ENCODE data around the gene GPR37L1.
"Not testable (repeated sequence)": the region's sequence is repeated elsewhere in the genome, so short reads cannot be mapped to it uniquely, and the experiment has no call there.

GPR37L1 gene

DNA sequence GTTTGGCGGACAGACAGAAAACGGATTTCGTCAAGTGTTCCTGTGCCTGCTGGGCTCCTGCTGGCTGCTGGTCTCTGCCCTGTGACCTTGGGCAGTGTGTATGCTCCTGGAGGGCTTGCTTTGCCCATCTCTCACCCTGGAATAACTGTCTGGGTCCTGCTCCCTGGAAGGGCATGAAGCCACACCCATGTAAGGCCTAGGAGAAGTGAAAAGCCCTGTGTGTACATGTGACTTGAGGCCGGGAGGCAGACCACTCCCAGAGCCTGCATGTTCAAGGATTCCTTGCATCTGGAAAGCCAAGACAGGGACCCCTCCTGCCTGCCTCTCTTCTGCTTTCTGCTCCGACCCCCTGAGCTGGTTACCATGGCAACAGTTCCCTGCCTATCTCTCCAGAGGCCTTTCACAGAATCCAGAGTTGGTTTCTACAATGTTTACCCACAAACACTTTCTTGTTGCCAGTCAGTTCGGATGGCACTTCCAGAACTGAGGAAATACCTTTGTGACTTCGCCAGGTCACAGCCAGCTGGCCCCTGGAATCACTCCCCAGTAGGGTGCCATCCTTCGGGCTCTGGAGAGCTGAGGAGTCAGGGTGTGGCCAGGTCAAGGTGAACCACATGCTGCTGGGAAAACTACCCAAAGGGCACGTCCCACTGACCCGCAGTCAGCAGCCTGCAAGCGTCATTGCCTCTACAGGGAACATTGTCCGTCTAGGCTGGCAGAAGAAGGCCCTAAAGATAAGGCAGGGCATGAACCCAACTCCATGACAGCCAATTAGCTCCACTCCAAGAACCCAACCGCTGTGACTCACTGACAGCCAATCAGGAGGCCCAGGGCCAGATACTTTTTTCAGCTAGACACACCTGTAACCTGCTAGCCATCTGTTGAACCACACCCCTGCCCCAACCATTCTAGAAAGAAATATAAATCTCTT, 14.7 kb upstream of the GPR37L1 start:
- DNase-seq, result no peak

DNA sequence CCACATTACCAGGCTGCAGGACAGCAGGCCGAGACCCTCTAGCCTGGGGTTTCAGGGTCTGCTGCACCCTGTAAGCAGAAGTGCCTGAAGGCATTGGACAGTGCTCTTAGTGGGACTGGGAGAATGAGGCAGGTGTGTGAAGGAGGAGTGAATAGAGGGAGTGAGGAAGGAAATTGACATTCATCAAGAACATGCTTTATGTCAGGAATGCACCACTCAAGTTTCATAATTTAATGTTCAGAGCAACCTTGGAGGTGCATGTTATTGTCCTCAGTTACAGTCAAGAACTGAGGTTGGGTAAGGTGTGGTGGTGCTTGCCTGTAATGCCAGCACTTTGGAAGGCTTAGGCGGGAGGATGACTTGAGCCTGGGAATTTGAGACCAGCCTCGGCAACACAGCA, 11.7 kb upstream of the GPR37L1 start:
- DNase-seq, result no peak

DNA sequence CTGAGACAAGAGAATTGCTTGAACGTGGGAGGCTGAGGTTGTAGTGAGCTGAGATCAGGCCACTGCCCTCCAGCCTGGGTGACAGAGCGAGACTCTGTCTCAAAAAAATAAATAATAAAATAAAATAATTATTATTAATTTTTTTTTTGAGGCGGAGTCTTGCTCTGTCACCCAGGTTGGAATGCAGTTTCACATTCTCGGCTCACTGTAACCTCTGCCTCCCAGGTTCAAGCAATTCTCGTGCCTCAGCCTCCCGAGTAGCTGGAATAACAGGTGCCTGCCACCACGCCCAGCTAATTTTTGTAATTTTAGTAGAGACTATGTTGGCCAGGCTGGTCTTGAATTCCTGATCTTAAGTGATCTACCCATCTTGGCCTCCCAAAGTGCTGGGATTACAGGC, 11.1 kb upstream of the GPR37L1 start:
- not testable (repeated sequence) for DNase-seq

DNA sequence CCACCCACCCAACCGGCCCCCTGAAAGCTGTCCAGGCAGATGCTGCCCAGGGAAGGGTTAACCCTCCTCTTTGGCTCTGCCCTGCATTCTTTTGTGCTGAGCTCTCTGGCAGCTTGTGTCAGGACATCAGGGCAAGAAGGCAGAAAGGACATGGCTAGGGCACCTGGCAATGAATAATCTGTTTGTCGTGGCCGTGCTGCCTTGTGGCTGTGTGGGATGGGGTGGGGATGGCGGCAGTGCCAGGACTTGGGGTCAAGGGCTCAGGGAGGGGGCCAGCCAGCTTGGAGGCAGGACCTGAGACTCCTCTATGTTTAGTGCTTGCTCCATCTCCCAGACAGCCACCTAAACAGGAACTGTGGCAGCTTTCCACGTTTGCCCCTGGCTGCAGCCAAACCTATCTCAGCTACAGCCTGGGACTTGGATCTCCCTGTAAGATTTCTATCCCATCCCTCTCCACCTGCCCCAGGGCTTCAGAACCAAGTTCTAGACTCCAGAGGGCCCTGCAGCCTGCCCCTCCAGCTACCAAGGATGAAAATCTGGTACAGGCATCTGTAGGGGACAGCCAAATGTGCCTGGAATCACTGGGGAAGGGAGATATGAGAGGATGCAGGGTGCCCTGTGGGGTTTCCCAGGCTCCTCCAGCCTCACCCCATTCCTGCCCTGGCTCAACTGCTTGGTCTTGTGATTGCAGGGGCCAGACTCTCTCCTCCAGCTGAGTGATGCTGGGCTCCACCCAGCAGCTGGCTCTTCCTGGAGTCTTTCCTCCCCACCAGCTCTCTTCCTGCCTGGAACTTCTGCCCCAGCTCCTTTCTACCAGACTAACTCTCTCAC, 9.6 kb upstream of the GPR37L1 start:
- DNase-seq, result no peak

DNA sequence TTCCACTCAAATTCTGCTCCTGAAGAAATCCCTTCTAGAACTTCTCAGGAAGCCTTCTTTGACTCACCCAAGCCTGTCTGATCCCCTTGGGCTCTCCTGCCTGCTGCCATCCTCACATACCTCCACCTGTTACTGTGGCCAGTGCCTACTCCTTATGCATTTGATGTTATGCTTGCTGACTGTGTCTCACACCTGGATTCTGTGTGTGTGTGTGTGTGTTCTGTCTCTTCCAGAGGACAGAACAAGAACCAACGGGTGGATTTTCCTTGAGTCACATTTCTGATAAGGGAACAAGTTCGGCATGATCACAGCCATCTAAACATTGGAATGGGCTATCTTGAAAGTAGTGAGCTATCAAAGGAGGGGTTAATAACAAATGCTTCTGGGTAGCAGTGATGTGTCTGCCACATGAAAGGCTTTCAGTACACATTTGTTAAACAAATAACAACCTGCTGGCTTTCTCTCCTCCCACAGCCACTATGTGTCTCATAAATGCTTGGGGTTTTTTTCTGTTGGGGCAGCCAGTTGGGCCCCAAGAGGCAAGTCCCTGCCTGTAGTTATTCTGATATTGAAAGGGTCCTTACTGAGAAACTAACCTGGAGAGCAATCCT, 8.9 kb upstream of the GPR37L1 start:
- DNase-seq, result no peak

DNA sequence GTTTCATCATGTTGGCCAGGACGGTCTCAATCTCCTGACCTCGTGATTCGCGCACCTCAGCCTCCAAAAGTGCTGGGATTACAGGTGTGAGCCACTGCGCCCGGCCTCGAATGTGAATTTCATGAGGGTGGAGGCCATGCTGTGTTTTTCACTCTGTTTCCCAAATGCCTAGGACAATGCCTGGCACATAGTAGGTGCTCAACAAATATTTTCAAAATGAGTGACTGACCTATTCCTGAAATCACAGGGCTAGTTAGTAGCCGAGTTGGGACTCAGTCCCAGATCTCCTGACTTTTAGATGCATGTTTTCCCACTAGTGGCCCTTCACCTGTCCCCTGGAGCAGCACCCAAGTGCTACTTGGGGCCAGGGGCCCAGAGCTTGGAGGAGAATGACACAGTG, 6.4 kb upstream of the GPR37L1 start:
- no peak for DNase-seq

DNA sequence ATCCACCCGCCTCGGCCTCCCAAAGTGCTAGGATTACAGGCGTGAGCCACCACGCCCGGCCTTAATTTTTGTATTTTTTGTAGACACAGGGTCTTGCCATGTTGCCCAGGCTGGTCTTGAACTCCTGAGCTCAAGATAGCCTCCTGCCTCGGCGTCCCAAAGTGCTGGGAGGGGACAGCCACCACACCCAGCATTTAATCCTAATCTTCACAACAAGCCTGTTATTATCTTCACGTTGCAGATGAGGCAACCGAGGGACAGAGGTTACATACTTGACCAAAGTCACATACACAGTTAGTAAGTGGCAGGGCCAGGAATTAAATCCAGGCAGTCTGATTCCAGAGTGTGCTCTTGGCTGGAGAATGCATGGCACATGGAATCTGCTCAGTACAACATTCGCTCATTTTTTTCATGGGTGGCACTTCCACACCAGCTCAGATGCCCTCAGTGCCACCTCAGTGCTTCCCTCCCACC, 4.8 kb upstream of the GPR37L1 start:
- no peak for DNase-seq

DNA sequence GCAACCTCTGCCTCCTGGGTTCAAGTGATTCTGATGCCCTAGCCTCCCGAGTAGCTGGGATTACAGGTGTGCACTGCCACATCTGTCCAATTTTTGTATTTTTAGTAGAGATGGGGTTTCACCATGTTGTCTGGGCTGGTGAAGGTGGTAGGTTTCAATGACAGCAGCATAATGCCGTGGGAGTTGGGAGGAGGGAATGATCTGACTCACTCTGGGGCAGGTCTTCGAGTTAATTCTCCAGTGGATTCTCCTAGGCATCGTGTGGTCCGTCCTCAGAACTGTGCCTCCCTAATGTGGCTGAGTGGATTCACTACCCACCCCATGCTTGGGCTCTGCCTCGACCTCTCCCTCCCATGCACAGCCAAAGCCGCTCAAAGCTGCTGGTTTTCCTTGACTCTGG, 1.7 kb upstream of the GPR37L1 start:
- no peak for DNase-seq

DNA sequence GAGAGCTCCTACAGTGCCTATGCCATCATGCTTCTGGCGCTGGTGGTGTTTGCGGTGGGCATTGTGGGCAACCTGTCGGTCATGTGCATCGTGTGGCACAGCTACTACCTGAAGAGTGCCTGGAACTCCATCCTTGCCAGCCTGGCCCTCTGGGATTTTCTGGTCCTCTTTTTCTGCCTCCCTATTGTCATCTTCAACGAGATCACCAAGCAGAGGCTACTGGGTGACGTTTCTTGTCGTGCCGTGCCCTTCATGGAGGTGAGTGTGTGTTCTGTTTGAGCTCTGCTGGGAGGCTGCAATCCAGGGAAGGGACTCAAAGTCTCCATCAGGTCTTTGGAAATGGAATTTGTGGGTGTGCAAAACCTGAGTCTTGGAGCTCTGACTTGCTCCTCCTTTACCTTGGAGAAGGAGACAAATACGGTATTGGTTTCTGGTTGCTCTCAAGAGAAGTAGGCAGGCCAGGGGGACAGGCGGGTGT, 658 bp downstream of the GPR37L1 start:
- no peak for DNase-seq

DNA sequence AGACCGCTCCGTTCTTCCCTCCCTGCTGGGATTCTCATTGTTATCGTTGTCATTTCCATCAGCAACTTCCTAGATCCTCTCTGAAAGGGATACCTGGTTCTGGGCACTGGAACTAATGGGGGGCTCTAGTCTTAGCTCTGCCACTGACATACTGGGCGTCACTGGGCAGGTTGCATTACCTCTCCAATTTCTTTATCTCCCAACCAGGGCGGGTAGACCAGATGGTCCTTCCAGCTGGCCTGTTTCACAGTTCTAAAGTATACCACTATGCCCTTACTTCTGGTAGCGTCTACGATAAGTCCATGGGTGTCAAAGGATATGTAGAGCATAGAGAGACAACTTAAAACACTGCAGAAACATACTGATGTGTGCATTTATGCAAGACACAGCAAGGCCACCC, 1.4 kb downstream of the GPR37L1 start:
- DNase-seq, result no peak

DNA sequence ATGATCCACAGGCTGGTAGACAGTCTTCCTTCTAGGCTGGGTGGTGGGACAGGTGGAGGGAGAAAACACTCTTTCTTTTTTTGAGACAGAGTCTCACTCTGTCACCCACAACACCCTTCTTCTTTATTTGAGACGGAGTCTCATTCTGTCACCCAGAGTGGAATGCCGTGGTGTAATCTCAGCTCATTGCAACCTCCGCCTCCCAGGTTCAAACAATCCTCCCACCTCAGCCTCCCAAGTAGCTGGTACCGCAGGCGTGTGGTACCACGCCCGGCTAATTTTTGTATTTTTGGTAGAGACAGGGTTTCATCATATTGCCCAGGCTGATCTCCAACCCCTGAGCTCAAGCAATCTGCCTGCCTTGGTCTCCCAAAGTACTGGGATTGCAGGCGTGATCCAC, 2.9 kb downstream of the GPR37L1 start:
- no peak for DNase-seq

DNA sequence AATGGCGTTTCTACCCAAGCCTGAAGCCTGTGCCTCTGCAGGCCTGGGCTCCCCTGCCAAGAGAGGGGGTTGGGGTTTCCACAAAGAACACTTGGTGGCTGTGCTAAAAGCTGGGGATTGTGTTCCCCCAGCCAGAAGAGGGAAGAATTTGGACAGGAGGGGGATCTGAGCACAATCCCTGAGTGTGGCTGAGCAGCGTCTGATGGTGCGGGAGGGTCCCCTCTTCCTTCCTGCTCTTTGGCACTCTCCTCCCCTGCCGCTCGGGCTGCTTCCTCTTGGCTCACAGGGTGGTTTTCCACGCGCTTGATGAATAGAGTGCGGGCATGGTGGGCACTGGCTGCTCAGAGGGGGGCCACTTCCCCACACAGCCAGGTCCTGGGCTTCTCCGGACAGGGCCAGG, 3.7 kb downstream of the GPR37L1 start:
- no peak for DNase-seq

DNA sequence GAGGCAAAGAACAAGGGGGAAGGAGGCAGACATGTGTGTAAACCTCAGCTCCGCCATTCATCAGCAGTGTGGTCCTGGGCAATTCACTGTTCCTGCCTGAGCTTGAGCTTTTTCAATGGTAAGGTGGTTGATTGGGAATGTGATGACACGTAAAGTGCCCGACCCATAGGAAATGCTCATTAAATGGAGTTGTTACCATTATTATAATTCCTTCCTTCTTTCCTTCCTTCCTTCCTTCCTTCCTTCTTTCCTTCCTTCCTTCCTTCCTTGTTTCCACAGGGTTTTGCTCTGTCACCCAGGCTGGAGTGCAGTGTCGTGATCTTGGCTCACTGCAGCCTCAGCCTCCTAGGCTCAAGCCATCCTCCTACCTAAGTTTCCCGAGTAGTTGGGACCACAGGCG, 4.3 kb downstream of the GPR37L1 start:
- DNase-seq, result no peak

DNA sequence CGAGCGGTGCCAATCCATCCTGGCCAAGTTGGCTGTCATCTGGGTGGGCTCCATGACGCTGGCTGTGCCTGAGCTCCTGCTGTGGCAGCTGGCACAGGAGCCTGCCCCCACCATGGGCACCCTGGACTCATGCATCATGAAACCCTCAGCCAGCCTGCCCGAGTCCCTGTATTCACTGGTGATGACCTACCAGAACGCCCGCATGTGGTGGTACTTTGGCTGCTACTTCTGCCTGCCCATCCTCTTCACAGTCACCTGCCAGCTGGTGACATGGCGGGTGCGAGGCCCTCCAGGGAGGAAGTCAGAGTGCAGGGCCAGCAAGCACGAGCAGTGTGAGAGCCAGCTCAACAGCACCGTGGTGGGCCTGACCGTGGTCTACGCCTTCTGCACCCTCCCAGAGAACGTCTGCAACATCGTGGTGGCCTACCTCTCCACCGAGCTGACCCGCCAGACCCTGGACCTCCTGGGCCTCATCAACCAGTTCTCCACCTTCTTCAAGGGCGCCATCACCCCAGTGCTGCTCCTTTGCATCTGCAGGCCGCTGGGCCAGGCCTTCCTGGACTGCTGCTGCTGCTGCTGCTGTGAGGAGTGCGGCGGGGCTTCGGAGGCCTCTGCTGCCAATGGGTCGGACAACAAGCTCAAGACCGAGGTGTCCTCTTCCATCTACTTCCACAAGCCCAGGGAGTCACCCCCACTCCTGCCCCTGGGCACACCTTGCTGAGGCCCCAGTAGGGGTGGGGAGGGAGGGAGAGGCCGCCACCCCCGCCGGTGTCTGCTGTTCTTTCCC, 5.3 kb downstream of the GPR37L1 start:
- DNase-seq, result no peak

DNA sequence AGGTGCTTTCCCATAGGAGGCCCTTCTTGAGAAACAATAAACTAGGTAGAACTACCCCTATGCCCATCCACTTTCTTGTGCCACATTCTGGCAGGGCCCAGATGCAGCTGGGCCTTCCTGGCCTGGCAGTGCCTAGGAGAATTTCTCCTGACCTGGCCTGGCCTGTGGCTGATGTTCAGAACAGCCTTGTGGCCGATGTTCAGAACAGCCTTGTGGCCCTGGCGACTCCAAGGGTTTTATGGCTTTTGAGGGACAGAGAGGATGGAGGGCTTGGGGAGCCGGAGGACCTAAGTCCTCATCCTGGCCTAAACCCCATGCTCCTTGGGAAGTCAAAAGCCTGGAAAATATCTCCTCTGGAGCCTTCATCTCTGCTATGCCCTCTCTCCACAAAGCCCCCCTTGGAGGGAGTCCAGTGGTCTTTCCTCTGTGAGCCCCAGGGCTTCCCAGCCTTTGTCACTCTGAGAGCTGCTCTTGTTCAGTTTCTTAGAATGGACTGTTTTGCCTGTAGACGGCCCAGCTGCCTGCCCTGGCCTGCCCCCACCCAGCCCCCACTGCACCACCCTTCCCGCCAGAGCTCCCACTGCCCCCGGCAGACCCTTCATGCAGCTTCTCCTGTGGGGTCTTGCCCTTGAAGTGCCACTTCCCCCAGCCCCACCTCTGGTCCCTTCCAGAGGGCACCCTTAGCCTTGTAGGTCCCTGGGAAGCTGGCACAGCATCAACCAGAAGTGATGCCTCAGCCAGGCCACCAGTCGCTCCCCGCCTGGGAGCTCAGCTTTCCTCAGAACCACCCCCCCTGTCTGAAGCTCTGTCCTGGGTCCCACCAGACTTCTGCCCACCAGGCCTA, 7.0 kb downstream of the GPR37L1 start:
- no peak for DNase-seq

DNA sequence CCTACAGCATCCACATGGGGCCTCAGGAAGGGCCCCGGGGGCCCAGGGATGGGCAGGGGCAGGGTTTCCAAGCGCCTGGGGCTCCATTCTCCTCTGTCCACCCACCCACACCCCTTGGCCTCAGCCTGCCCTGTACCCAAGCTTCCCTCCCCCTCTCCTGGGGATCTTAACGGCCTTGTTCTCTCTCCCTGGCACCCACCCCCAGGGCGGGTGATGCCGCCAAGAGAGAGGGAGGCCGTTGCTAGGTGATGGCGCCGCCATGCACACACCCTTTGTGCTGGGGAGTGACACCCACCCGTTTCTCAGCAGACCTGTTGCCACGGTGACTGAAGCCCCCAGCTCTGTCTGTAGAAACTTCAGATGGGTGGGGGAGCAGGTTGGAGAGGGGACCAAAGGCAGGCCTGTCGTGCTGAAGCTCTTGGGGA, 7.6 kb downstream of the GPR37L1 start:
- DNase-seq, result no peak

DNA sequence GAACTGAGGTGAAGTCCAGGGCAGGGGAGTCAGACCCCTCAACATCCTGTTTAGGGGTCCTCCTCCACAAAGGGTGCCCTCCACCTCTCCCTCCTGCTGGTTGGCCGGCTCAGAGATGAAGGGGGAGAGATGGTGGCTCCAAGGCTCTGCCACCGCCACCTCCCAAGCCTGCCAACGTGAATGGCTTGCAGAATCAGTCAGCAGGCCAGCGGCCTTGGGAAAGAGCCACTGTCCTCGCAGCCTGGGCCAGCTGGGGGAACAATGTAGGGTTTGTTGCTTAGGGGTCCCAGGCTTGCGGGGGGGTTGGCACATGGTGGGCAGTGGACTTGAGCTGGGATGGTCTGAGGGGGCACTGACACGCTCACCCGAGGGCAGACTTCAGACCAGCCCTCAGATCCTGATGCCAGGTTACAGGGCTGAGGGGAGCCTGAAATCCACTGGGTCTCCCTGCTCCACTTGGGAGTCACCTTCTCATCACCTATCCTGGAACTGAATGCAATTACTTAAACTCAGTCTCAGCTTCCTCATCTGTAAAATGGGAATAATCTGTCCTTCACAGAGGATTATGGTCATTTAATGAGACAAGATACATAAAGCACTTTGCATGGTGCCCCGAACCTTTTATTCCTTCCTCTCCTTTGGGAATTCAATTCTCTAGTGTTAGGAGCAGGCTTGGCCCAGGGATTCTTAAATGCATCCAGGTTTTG, 8.3 kb downstream of the GPR37L1 start:
- DNase-seq, result no peak

DNA sequence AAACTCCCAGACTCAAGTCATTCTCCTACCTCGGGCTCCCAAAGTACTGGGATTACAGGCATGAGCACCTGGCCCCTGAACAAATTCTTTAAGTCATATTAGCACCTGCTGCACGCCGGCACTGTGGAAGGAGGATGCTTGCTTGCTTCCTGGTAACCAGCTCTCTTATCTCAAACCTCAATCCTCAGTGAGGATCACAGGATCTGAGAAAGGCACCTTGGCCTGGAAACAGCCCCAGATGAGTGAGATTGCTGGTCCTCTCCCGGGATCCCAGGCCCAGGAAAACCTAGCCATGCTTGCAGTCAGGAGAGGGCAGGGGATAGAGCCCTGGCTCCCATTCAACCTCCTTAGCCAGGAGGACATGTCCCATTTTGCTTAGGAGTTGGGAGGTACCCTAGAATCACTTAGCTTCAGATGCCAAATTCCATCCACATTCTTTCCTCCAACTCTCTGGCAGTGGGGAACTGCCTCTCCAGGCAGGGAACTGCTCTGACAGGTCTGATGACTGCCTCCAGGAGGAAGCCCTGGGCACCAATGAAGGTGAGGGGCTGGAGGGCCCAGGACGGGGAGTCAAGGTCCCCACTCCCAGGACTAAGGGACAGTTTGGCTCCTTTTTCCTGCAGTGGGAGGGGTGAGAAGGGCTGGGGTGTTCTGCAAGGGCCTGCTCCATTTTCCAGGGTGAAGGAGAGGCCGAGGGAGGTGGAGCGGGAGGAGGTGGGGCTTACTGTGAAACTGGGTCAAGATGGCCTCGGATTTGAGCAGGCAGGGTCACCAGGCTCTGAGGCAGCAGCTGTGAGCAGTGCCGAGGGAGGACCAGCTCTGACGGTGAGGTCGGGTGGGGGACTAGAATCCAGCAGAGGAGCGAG, 9.5 kb downstream of the GPR37L1 start:
- DNase-seq, result no peak

DNA sequence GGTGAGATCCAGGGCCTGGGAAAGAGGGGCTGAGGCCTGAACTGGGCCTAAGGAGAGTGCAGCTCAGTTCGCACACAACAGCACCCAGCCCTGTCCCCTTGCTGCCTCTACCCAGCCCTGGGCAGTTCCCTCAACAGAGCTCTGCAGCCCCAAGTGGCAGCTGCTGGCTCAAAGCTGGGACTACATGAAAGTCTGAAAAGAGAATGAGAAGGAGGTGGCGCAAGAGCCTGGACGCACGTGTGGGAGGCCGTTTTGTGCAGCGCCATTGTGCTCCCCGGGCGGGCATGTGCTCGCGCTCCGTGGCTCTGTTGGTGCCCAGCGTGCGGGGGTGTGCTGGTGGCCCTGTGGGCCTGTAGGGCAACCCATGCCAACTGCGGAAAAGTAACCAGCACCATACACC, 10.3 kb downstream of the GPR37L1 start:
- DNase-seq, result no peak

DNA sequence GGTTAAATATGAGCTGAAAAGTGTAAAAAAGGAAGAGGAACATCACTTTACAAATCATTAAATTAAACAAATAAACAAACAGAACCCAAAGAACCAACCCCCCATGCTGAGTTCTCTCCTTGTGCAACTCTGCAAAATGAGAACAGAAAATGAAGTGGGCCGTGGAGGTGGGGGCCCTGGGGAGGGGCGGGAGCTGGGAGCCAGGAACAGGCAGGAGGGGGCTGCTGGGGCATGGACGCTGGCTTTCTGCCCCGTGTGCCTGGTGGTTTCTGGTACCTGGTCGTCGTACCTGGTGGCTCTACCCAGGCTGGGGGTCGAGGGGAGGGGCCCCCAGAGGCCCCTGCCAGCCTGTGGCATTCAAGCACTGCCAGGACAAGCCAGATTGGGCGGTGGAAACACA, 10.8 kb downstream of the GPR37L1 start:
- DNase-seq, result no peak

Data from T-helper 9 cell (primary cell).